Ecto neural progenitor cell (in vitro differentiated cells): ENCODE data around the gene ZNF442.
"Not testable (repeated sequence)": the region's sequence is repeated elsewhere in the genome, so short reads cannot be mapped to it uniquely, and the experiment has no call there.

Experiments used
- DNase-seq: peaks from one replicate; pipeline ENCODE4 v3.0.0-alpha.2; 2018; ENCODE audit warnings: low spot score

Gene ZNF442

DNA sequence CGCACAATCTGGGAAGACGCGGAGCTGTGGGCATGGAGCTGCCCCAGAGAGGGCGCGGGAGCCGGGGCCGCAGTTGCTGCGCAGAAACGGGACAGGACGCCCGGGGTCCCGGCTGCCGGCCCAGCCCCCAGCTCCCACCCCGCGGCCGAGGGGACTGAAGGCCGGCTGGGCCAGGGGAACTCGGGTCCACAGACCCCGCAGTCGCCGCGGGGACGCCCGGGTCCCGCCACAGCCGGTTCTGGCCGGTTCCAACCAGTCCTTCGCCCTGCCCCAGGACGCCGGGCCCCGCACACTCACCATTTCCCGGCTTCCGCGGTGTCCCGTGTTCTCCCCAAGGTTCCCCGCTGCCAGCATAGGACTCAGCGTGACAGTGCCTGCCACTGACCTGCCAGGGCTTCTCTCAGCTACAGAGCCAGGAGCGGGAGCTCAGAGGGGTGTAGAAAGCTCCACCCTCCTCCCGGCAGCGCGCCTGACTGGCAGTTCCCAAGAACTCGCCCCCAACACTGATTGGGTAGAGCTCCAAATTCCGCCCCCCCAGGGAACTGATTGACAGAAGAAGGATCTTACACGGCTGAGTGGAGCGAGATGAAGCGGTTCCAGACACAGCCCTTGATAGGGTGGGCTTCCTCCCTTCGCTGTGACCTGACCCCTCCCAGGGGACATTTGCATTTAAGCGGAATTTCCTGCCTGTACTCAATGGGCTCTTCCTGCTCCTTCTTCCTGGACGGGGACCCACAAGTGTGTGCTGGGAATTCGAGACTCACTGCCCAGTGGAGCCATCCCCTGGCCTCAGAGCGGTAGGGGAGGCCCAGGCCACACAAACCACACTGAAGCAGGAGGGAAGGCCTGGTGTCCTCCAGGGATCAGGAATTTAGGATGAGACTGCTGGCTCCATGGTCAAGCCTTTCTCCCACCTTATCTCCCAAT is at the start of gene ZNF442:
ZNF442 (minus strand) TSS at position 448 of the 927 bp plus-strand sequence. CDS start 2,052 bp downstream, outside the sequence.
- peak; percentile 96 for DNase-seq

- no peak for DNase-seq
Observed at GRCh38 chr19:12411893-12412292, 46.4 kb upstream of the ZNF442 start.

- peak; percentile 96 for DNase-seq
Observed at GRCh38 chr19:12400633-12401502, 35.4 kb upstream of the ZNF442 start, which contains the start of gene ZNF799. Gene ZNF799 (minus strand): TSS chr19:12401271. CDS start chr19:12401070, 201 bp downstream.

DNA sequence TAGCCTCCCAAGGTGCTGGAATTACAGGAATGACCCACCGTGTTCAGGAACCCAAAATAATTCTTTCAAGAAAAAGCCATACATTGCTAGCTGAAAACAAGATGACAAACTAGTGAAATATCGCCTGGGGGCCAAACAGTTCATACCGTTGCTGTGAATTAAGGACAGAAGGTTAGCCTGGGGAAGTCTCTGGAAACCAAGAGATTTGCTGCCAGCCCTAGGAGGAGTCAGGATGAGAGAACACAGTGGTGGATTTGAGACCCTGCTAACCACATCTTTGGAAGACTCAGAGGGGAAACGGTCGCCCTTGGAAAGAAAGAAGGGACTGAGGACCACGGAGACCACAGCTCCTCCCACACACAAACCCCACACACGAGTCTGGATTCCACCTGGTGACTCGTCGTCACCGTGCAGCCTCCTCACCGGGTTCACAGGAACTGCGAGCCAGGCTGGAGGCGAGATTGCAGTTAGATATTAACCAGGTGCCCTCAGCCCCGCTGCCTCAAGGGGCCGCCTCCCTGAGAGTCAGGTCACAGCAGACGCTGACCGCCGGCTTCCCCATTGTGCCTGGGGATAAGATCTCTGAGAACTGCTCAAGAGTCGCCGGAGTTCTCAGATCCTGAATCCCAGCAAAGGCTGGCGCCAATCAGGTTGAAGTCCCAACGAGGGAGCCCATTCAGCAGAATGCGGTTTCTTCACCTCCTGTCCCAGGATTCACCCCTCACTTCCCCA is 34.6 kb upstream of the ZNF442 start:
- DNase-seq = peak; percentile 49

- DNase-seq = not testable (repeated sequence)
Observed at GRCh38 chr19:12391148-12391547, 25.7 kb upstream of the ZNF442 start.

GRCh38 chr19:12386365-12386764 is 20.9 kb upstream of the ZNF442 start:
- not testable (repeated sequence) for DNase-seq

- no peak for DNase-seq
Observed at GRCh38 chr19:12380444-12380737, 14.9 kb upstream of the ZNF442 start.

DNA sequence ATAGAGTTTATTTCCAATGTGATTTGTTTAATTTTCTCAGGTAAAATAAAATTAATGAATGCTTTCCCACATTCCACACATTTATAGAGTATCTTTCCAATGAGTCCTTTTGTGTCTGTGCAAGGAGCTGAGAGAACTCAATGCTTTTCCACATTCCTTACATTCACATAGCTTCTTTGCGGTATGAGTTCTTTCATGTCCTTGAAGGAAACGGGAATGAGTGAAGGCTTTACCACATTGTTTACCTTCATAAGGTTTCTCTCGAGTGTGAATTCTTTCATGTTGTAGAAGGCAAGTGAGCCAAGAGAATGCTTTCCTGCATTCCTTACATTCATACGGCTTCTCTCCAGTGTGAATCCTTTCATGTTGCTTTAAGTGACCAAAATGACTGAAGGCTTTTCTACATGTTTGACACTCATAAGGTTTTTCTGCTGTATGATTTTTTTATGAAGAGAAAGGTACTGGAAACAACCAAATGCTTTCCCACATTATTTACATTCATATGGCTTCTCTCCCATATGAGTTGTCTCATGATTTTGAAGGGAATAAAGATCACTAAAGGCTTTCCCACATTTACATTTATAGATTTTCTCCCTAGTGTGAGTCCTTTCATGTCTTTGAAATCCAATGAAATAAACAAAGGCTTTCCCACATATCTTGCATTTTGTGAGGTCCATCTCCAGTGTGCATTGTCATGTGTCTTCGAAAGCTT is 14.4 kb upstream of the ZNF442 start:
- no peak for DNase-seq

DNA sequence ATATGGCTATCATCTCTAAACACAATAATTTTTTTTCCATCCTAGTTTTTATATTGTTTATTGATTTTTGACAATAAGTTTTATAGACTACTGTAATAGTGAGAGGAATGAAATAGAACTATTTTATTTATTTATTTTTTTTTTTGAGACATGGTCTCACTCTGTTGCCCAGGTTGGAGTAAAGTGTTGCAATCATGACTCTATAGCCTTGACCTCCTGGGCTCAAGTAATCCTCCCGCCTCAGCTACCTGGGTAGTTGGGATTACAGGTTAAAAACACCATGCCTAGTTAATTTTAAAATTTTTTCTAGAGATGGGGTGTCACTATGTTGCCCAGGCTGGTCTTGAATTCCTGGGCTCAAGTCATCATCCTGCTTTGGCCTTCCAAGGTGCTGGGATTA is 8.5 kb upstream of the ZNF442 start:
- DNase-seq = no peak

GRCh38 chr19:12364391-12365235 is 870 bp downstream of the ZNF442 start:
- peak; percentile 60 for DNase-seq

- DNase-seq = not testable (repeated sequence)
Observed at GRCh38 chr19:12362236-12362635, 3.2 kb downstream of the ZNF442 start.

DNA sequence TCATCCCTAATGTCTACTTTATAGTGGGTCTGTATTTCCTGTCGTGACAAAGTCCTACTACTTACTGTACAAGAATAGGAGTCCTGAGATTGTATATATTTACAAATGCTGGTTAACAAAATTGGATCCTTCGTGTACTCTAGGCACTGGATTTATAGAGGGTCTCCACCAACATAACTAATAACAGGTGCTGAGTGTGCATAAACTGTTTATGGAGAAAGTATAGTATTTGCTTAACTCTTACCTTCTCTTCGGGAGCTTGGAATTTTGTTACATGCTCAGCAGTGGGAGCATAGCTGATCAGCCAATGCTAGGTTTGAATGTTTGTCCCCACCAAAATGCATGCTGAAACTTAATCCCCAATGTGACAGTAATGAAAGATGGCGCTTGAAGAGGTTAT is 12.1 kb downstream of the ZNF442 start:
- DNase-seq = no peak

- no peak for DNase-seq
Observed at GRCh38 chr19:12350890-12351197, 14.6 kb downstream of the ZNF442 start.

DNA sequence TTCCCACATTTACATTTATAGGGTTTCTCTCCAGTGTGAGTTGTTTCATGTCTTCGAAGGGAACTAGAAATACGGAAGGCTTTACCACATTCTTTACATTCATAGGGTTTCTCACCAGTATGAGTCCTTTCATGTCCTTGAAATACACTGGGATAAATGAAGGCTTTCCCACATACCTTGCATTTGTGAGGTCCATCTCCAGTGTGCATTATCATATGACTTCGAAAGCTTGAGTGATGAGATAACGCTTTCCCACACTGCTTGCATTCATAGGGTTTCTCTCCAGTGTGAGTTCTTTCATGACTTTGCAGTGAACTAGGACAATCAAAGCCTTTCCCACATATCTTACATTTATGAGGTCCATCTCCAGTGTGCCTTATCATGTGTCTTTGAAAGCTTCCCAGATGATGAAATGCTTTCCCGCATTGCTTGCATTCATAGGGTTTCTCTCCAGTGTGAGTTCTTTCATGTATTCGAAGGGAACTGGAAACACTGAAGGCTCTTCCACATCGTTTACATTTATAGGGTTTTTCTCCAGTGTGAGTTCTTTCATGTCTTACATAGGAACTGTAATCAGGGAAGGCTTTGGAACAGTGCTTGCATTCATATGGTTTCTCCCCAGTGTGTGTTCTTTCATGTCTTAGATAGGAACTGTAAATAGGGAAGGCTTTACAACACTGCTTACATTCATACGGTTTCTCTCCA is 15.1 kb downstream of the ZNF442 start:
- DNase-seq = no peak

DNA sequence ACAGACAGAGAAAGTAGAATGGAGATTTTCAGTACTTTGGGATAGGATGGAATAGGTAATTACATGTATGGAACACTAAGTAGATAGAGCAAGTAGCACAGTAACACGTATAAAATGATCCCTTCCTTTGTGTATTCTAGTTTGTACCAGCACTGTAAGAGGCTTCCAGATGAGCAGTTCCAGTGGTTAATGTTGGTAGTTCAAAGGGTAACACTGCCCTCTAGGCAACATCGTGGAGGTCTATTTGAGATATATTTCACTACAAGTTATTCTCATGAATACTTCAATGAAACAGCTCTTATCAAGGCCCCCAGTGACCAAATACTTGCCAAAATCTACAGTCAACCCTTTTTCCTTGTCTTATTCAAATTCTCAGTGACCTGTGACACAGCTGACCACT is 18.6 kb downstream of the ZNF442 start:
- no peak for DNase-seq

- no peak for DNase-seq
Observed at GRCh38 chr19:12345197-12345596, 20.3 kb downstream of the ZNF442 start.

GRCh38 chr19:12333162-12334159 is 32.0 kb downstream of the ZNF442 start, which contains the start of gene ZNF563:
Gene ZNF563 (minus strand): TSS chr19:12333633. CDS start chr19:12333482, 151 bp downstream.
- peak; percentile 97 for DNase-seq

DNA sequence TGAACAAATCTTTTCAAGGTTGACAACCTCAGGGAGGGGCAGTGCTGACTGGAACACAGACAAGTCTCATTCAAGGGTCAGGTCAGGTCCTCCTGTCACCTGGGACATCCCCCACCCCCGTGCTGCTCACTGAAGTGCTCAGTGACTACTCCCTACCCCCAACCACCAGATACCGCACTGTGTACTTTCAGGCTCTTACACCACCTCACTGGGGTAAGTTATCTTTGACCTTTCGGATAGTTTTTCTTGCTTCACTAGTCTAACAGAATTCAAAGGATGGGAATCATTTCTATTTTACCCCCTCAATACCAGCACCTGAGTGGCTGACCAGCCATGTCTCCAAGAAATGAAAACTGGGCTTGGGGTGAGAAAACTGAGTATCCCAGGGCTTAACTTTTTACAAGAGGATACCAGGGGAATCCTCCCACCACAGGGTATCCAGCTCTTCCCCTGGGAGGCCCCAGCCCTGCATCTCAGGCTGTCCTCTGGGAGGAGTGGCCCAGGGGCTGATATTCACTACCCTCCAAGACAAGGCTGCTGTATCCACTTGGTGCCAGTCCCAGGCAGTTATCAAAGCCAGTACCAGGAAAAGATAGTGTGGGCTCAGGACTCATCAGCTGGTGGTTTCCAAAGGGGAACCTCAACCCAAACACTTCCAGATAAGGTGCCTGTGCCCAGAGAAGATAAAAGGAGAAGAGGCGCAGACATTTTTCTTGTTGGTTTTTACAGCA is 34.1 kb downstream of the ZNF442 start:
- DNase-seq = no peak
